SK-N-SH treated with all-trans-retinoic acid at 6 μM for 48 hours (cell line): ENCODE data around the gene EOGT.

Experiments
- CSDC2 ChIP-seq: fragments of 250-450 bp; sonication (Bioruptor Pico); IDR thresholded peaks from 2 replicates; pipeline ENCODE4 v1.5.0; 2020; ENCODE audit warnings: mild to moderate bottlenecking, moderate library complexity
- CSRNP3 ChIP-seq: fragments of 250-450 bp; sonication (Bioruptor Pico); IDR thresholded peaks from 2 replicates; pipeline ENCODE4 v1.5.1; 2021; ENCODE audit warnings: mild to moderate bottlenecking, moderate library complexity
- PATZ1 ChIP-seq: fragments of 250-450 bp; sonication (Bioruptor Pico); IDR thresholded peaks from 2 replicates; pipeline ENCODE4 v1.8.0; 2020; ENCODE audit warnings: mild to moderate bottlenecking, moderate library complexity, borderline replicate concordance
- RARB ChIP-seq: fragments of 250-450 bp; sonication (Bioruptor Pico); IDR thresholded peaks from 2 replicates; pipeline ENCODE4 v1.8.0; 2021; ENCODE audit warnings: mild to moderate bottlenecking, moderate library complexity
- SNAI2 ChIP-seq: fragments of 250-450 bp; sonication (Bioruptor Pico); IDR thresholded peaks from 2 replicates; pipeline ENCODE4 v1.5.0; 2020; ENCODE audit warnings: mild to moderate bottlenecking, moderate library complexity
- ZFP30 ChIP-seq: fragments of 450-650 bp; formaldehyde crosslinking; IDR thresholded peaks from 2 replicates; pipeline ENCODE4 v1.5.0; 2022; ENCODE audit warnings: mild to moderate bottlenecking, moderate library complexity
- ZNF8 ChIP-seq: fragments of 450-650 bp; formaldehyde crosslinking; IDR thresholded peaks from 2 replicates; pipeline ENCODE4 v1.5.0; 2020; ENCODE audit warnings: mild to moderate bottlenecking, moderate library complexity

- no peak for TF ChIP-seq ZFP30 (CRISPR knock-in tag)
- TF ChIP-seq PATZ1 (CRISPR knock-in tag), result no peak
- no peak for TF ChIP-seq CSDC2
- no peak for TF ChIP-seq CSRNP3
- no peak for TF ChIP-seq SNAI2 (CRISPR knock-in tag)
- no peak for TF ChIP-seq ZNF8 (CRISPR knock-in tag)
- no peak for TF ChIP-seq RARB (CRISPR knock-in tag)
Observed at GRCh38 chr3:68977486-68978167, 35.9 kb downstream of the EOGT start.
